Measurements from ENCODE around the gene TMEM45A.
"Not testable (repeated sequence)": the region's sequence is repeated elsewhere in the genome, so short reads cannot be mapped to it uniquely, and the experiment has no call there.

Gene TMEM45A

DNA sequence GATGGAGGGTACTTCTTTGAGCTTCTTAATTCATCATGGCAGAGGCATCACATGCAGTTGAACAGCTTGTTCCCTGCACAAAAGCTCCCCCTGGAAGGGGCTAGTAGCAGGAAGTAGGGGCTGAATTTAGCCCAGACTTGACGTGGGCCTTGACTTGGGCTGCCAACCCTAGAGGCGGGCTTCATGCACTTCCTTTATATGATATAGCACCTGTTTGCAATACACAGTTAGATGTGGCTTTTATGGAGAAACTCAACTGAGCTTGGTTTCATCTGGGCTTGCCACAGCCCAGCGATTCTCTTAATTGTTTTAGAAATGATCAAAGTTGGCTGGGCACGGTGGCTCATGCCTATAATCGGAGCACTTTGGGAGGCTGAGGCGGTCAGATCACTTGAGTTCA is 83.3 kb downstream of the TMEM45A start:
- no peak for DNase-seq
- TF ChIP-seq, protein P1, sequence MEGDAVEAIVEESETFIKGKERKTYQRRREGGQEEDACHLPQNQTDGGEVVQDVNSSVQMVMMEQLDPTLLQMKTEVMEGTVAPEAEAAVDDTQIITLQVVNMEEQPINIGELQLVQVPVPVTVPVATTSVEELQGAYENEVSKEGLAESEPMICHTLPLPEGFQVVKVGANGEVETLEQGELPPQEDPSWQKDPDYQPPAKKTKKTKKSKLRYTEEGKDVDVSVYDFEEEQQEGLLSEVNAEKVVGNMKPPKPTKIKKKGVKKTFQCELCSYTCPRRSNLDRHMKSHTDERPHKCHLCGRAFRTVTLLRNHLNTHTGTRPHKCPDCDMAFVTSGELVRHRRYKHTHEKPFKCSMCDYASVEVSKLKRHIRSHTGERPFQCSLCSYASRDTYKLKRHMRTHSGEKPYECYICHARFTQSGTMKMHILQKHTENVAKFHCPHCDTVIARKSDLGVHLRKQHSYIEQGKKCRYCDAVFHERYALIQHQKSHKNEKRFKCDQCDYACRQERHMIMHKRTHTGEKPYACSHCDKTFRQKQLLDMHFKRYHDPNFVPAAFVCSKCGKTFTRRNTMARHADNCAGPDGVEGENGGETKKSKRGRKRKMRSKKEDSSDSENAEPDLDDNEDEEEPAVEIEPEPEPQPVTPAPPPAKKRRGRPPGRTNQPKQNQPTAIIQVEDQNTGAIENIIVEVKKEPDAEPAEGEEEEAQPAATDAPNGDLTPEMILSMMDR (IDR thresholded peaks at IDR 0.05; ENCODE audit: low read depth, low read length), result no peak
- Histone ChIP-seq H3K27me3 (ENCODE audit: insufficient read depth, low read depth, severe bottlenecking) (no peaks in the 10 kb centered on the region), H3K4me3 (ENCODE audit: low read depth, low read length) (no peak overlapping the region), H3K36me3 (no peaks in the 10 kb centered on the region), H3K27ac (no peak overlapping the region), H3K9me3 (ENCODE audit: severe bottlenecking) (no peaks in the 10 kb centered on the region)

DNA sequence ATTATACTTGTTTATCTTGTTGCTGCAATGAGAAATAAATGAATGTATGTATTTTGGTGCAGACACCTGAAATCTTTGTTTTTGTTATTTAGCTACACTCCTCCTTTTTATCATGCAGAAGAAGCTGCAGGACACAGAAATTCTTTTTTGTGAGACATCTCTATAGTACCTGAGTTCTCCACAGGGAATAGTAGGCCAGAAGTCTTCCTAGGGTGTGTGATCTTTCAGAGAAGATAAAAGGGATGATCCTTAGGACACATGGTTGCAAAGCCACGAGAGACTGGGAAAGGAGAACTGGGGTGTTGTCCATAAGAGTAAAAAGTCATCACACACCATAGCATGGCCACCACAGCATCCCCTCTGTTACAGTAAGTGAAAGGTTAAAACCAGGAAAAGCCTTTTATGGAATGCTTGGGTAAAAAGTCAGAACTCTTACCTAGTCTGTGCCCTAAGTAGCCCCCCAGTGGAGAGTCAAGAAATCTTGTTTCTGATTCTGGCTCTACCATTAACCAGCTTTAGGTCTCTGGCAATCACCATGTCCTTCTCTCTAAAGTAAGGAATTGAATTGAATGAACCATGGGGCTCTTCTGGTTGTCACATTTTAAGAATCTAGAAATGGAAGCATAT is 85.1 kb downstream of the TMEM45A start:
- no peak overlapping the region for H3K27ac ChIP-seq
- no peak overlapping the region for H3K4me3 ChIP-seq (ENCODE audit: low read depth, low read length)
- no peak for DNase-seq
- no peaks in the 10 kb centered on the region for H3K27me3 ChIP-seq (ENCODE audit: insufficient read depth, low read depth, severe bottlenecking)
- no peaks in the 10 kb centered on the region for H3K9me3 ChIP-seq (ENCODE audit: severe bottlenecking)
- TF ChIP-seq, protein P1 (IDR thresholded peaks at IDR 0.05; ENCODE audit: low read depth, low read length), result no peak
- no peaks in the 10 kb centered on the region for H3K36me3 ChIP-seq

DNA sequence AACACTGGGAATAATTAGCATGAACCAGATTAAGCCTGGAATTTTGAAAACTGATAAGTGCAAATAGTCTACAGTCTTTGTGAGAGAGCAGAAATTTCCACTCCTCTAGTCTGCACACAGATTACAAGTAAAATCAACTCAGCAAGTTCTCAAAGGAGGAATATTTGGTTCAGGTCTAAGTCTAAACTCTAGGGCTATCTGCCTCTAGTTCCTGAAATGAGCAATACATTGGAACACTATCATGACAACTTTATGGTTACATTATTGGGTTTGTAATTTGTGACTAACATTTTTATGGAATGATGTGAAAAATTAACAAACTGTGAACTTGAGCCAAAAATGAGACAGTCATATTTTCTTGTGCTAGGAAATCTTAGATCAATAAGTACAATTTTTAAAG is 86.2 kb downstream of the TMEM45A start:
- DNase-seq, result no peak
- Histone ChIP-seq H3K9me3 (ENCODE audit: severe bottlenecking) (no peaks in the 10 kb centered on the region), H3K4me3 (ENCODE audit: low read depth, low read length) (no peak overlapping the region), H3K27me3 (ENCODE audit: insufficient read depth, low read depth, severe bottlenecking) (no peaks in the 10 kb centered on the region), H3K36me3 (no peaks in the 10 kb centered on the region), H3K27ac (no peak overlapping the region)
- TF ChIP-seq, protein P1 (IDR thresholded peaks at IDR 0.05; ENCODE audit: low read depth, low read length), result no peak

DNA sequence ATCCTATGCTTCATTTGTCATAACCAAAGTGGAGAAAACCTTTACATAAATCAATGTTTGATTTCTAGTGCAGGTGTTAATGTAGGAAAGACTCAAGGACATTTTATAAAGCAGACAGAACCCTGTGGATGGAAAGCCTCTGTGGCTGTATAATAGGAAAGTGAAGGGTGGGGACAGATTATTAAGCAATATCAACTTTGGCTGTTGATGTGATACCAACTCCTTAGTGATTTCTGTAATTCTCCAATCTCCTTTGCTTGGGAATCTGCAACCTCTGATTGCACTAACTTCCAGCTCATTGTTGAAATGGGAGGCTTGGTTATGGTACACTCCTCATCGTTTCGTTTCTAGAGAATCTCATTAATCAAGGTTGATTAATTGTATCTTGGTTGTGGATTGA is 87.7 kb downstream of the TMEM45A start:
- DNase-seq, result no peak
- TF ChIP-seq, protein P1 (IDR thresholded peaks at IDR 0.05; ENCODE audit: low read depth, low read length), result no peak

DNA sequence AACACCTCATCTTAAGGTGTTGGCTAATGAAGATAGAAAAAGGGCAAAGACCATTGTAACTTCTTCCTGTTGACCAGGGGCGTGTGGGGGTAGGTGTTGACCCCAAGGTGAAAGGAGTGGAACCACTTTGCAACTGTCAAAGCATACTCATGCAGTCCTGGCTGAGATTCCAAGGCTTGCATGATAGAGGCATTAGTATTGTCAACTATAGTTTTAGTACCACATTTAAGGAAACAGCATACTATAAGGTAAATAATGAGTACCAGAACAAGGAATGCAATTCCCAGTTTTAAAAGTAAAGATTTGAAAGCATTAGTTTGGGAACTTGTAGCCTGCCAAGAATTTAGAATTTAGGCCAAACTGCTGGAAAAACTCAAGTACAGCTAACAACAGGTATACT is 89.2 kb downstream of the TMEM45A start:
- DNase-seq, result no peak
- Histone ChIP-seq H3K27me3 (ENCODE audit: insufficient read depth, low read depth, severe bottlenecking) (no peaks in the 10 kb centered on the region), H3K27ac (no peak overlapping the region), H3K9me3 (ENCODE audit: severe bottlenecking) (no peaks in the 10 kb centered on the region), H3K36me3 (no peaks in the 10 kb centered on the region), H3K4me3 (ENCODE audit: low read depth, low read length) (no peak overlapping the region)
- TF ChIP-seq, protein P1 (IDR thresholded peaks at IDR 0.05; ENCODE audit: low read depth, low read length), result no peak

More for the DNA sequence above, 87.7 kb downstream of the TMEM45A start:
- Histone ChIP-seq H3K36me3 (no peaks in the 10 kb centered on the region), H3K27ac (no peak overlapping the region), H3K9me3 (ENCODE audit: severe bottlenecking) (no peaks in the 10 kb centered on the region), H3K4me3 (ENCODE audit: low read depth, low read length) (no peak overlapping the region), H3K27me3 (ENCODE audit: insufficient read depth, low read depth, severe bottlenecking) (no peaks in the 10 kb centered on the region)

DNA sequence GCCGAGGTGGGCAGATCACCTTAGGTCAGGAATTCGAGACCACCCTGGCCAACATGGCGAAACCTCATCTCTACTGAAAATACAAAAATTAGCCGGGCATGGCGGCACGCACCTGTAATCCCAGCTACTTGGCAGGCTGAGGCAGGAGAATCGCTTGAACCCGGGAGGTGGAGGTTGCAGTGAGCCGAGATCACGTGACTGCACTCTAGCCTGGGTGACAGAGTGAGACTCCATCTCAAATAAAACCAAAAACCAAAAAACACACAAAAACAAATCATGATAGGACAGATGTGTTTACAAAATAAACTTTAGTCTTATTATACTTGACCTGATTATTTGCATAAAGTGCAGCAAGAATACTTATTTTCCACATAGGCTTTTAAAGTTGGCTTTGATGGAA is 89.7 kb downstream of the TMEM45A start:
- not testable (repeated sequence) for H3K9me3 ChIP-seq (ENCODE audit: severe bottlenecking); H3K4me3 ChIP-seq (ENCODE audit: low read depth, low read length); DNase-seq; H3K27ac ChIP-seq; H3K27me3 ChIP-seq (ENCODE audit: insufficient read depth, low read depth, severe bottlenecking); H3K36me3 ChIP-seq
